ENCODE results near the gene SPOCK2. TPM values are rescaled to one million over a fixed set of nuclear protein-coding genes. Genes with fewer than 3 reads are reported as not detected.

The SPOCK2 gene
- total RNA-seq, 1 experiment from 2014 or later: 1.1 TPM

DNA sequence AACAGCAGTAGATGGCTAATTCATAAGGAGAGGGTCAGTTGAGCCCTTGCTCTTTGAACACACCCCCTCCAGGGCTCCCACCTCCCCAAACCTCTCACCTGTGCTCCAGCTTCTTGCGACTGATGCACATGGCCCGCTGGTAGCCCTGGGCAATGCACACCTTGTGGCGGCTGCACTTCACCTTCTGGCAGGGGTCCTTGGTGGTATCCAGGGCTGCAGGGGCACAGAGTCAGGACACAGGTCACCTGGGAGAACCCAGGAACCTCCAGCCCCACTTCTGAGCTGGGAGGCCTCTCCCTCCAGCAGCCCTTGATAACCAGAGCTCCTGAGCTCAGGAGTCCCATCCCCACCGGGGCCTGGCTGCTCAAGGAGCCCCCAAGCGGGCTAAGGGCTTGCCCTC, 16.3 kb downstream of the SPOCK2 start (continued):
- TF ChIP-seq, protein P1, sequence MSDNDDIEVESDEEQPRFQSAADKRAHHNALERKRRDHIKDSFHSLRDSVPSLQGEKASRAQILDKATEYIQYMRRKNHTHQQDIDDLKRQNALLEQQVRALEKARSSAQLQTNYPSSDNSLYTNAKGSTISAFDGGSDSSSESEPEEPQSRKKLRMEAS (IDR thresholded peaks at IDR 0.05): no peak

DNA sequence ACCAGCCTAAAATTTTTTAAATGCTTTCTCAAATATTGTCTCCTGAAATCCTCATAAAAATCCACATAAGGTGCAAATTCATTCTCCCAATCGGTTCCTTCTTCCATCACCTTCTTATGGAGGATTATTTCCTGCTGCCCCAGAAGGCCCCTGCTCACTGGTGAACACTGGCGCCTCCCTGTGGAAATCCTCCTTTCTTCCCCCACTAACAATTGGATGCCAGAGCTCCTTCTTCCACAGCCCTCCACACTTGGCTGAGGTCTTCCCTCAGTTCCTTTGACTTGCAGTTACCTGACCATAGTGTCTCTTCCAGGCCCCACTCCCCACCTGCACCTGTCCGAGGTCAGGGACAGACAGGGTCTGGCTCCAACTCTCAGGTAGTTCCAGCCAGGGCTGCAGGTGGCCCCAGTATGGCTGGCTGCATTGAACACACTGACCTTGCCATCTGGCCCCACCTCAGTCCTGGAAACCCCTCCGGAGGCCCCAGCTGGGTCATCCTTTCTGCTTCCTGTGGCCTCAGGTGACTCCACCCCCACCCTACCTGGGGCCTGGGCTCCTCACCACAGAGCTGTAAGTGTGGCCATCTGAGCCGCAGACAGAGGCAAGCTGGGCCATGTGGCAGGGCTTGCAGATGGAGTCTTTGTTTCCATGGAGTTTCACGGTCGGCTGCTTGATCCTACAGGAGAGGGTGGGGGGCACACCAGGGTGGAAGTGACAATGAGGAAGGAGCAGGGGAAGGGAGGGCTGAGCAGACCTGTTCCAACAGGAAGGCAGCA, 18.4 kb downstream of the SPOCK2 start:
- Histone ChIP-seq H3K9ac (ENCODE audit: low read length) (no peak overlapping the region), H4K20me1 (ENCODE audit: insufficient read depth) (no peaks in the 10 kb centered on the region), H3K9me2 (ENCODE audit: insufficient read depth) (no peaks in the 10 kb centered on the region), H3K27ac (ENCODE audit: low read depth, low read length) (no peak overlapping the region), H3K36me3 (ENCODE audit: control insufficient read depth in 1 of 2, insufficient read depth in 2 of 2, low read length in 2 of 2) (no peaks in the 10 kb centered on the region), H3K27me3 (ENCODE audit: insufficient read depth, low read length) (no peaks in the 10 kb centered on the region), H3K79me2 (ENCODE audit: insufficient read depth, low read length) (no peaks in the 10 kb centered on the region), H3K4me2 (ENCODE audit: low read length) (no peak overlapping the region), H3K4me1 (ENCODE audit: control insufficient read depth in 1 of 2, insufficient read depth in 2 of 2, low read length in 2 of 2) (no peaks in the 10 kb centered on the region), H2AFZ (ENCODE audit: low read depth, low read length, poor library complexity, severe bottlenecking) (no peak overlapping the region), H3K4me3 (replicated peaks in 1 of 2; ENCODE audit: low read depth in 1 of 2, low read length in 2 of 2) (no peak overlapping the region), H3K9me3 (ENCODE audit: control insufficient read depth in 1 of 2, insufficient read depth in 1 of 2, low read depth in 1 of 2, low read length in 2 of 2) (no peaks in the 10 kb centered on the region; a peak in 1 of 4 replicates)
- BruUV-seq (replicated peaks): no TSS peak
- DNase-seq (ENCODE audit: low read depth, low spot score): no peak
- CTCF ChIA-PET: interaction anchor here (1.0 to 1.6 kb wide), 3 partner anchors 21 to 154 kb away, joined by 3 to 7 read pairs (median 4); no protein-coding TSS in a partner anchor
- TF ChIP-seq, protein P2, sequence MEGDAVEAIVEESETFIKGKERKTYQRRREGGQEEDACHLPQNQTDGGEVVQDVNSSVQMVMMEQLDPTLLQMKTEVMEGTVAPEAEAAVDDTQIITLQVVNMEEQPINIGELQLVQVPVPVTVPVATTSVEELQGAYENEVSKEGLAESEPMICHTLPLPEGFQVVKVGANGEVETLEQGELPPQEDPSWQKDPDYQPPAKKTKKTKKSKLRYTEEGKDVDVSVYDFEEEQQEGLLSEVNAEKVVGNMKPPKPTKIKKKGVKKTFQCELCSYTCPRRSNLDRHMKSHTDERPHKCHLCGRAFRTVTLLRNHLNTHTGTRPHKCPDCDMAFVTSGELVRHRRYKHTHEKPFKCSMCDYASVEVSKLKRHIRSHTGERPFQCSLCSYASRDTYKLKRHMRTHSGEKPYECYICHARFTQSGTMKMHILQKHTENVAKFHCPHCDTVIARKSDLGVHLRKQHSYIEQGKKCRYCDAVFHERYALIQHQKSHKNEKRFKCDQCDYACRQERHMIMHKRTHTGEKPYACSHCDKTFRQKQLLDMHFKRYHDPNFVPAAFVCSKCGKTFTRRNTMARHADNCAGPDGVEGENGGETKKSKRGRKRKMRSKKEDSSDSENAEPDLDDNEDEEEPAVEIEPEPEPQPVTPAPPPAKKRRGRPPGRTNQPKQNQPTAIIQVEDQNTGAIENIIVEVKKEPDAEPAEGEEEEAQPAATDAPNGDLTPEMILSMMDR (IDR thresholded peaks at IDR 0.05 in 2 of 3, conservative IDR thresholded peaks at IDR 0.05 in 1 of 3; ENCODE audit: borderline replicate concordance in 1 of 3, insufficient read depth in 1 of 3, low read depth in 2 of 3, low read length in 2 of 3): peak; percentile 28 to 51 (median 46); a peak in 5 of 6 replicates
- no peak for TF ChIP-seq TCF7L2 (IDR thresholded peaks at IDR 0.05; ENCODE audit: borderline replicate concordance, extremely low read depth, insufficient read depth, insufficient read length)
- TF ChIP-seq RAD21 (IDR thresholded peaks at IDR 0.05; ENCODE audit: low read depth): peak; percentile 40; the same call in 1 of the 2 replicates
- RAD21 ChIA-PET (ENCODE audit: low non-redundant PET in 1 of 2, low total read pairs in 2 of 2, uncharacterized antibody in 2 of 2, unreplicated experiment in 2 of 2): no interaction called here
- ATAC-seq: peak; percentile 67
- intact Hi-C loops (cut with micrococcal nuclease): no loop called here
- POLR2A ChIA-PET: no interaction called here
